Measurements from ENCODE around the gene SUCNR1. TPM values are rescaled to one million over a fixed set of nuclear protein-coding genes. Genes with fewer than 3 reads are reported as not detected.

Gene SUCNR1
- polyA plus RNA-seq, 5 donors: 0.10 to 0.30 (median 0.14) TPM

Other genes starting within 250 kb of the SUCNR1 start
- not detected for gene AADACL2, start 139.7 kb upstream of the SUCNR1 start, polyA plus RNA-seq (ENCODE audit: insufficient read depth in 1 of 5, insufficient read length in 5 of 5, low replicate concordance in 1 of 5)
- 1 to 10 TPM in 3 of 5 donors, under 1 TPM in 2; 0.73 to 2.1 (median 1.1) TPM for gene AADAC, start 59.5 kb upstream of the SUCNR1 start, polyA plus RNA-seq (ENCODE audit: insufficient read depth in 1 of 5, insufficient read length in 5 of 5, low replicate concordance in 1 of 5)

All from right lung (tissue), 5 donors.